Measurements from ENCODE around the gene RABGGTA. TPM values are rescaled to one million over a fixed set of nuclear protein-coding genes. Genes with fewer than 3 reads are reported as not detected.

RABGGTA gene
- total RNA-seq, 4 donors from 2014 or later: 11.9 to 34.9 (median 22.6) TPM

GRCh38 chr14:24273422-24273998 lies 2.1 kb upstream of the RABGGTA start:
- TF ChIP-seq, protein P1, sequence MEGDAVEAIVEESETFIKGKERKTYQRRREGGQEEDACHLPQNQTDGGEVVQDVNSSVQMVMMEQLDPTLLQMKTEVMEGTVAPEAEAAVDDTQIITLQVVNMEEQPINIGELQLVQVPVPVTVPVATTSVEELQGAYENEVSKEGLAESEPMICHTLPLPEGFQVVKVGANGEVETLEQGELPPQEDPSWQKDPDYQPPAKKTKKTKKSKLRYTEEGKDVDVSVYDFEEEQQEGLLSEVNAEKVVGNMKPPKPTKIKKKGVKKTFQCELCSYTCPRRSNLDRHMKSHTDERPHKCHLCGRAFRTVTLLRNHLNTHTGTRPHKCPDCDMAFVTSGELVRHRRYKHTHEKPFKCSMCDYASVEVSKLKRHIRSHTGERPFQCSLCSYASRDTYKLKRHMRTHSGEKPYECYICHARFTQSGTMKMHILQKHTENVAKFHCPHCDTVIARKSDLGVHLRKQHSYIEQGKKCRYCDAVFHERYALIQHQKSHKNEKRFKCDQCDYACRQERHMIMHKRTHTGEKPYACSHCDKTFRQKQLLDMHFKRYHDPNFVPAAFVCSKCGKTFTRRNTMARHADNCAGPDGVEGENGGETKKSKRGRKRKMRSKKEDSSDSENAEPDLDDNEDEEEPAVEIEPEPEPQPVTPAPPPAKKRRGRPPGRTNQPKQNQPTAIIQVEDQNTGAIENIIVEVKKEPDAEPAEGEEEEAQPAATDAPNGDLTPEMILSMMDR (IDR thresholded peaks at IDR 0.05; ENCODE audit: low read depth): no peak

- TF ChIP-seq, protein P1 (IDR thresholded peaks at IDR 0.05; ENCODE audit: low read depth): no peak
Measured at GRCh38 chr14:24272467-24272866, 1.1 kb upstream of the RABGGTA start.

DNA sequence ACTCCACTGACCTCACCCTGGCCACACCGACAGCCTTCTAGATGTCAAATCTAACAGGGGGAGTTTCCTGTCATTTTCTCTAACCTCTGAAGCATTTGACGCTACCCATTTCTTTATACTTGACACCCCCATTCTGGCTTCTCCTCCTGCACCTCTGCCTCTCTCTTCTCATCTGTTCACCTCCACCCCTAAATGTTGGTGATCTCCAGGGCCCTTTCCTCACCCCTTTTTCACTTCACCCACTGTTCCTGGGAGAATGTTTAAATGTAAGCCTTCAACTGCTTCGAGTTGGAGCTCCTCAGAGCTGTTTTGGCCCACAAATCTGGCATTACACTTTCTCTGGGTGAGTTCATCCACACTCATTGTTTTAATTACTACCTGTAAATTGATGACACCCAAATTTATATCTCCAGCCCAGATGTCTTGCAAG lies 452 bp upstream of the RABGGTA start:
- TF ChIP-seq, protein P1 (IDR thresholded peaks at IDR 0.05; ENCODE audit: low read depth): no peak

DNA sequence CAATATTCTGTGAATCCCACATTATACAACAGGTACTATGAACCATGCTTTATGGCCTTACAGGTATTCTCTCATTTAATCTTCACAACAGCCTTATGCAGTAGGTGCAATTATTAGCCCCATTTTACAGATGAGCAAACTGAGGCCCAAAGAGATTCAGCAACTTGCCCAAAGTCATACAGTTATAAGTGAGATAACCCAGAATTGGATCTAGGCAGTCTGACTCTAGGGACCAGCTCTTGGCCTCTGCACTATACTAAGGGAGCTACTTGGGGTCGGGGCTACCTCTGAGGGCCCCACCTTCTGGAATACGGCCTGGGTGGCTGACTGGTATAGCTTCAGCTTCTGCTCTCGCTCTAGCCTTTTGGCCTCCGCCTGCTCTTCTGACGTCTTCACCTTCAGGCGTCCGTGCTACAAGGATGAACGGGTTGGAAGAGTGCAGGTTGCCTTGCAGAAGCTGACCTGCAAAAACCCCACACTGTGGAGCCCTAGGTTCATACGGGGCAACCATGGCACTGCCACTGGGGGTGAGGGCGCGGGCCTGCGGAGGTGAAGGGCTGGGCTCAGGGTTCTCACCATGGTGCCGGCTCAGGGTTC lies 762 bp downstream of the RABGGTA start:
- TF ChIP-seq, protein P1 (IDR thresholded peaks at IDR 0.05; ENCODE audit: low read depth): no peak

- TF ChIP-seq, protein P1 (IDR thresholded peaks at IDR 0.05; ENCODE audit: low read depth): no peak
Measured at GRCh38 chr14:24269910-24270536, 1.4 kb downstream of the RABGGTA start.

GRCh38 chr14:24269368-24269767 lies 2.0 kb downstream of the RABGGTA start:
- TF ChIP-seq, protein P1 (IDR thresholded peaks at IDR 0.05; ENCODE audit: low read depth): no peak

- TF ChIP-seq, protein P1 (IDR thresholded peaks at IDR 0.05; ENCODE audit: low read depth): no peak
Measured at GRCh38 chr14:24268225-24268624, 3.2 kb downstream of the RABGGTA start.
